NCI-H446 treated with DMSO at 0.1 percent for 48 hours (cell line): ENCODE measurements around the gene FAP.

Experiments
- DNase-seq: peaks from one replicate; lab custom pipeline; 2025; lab: John Stamatoyannopoulos, UW

FAP gene, protein sequence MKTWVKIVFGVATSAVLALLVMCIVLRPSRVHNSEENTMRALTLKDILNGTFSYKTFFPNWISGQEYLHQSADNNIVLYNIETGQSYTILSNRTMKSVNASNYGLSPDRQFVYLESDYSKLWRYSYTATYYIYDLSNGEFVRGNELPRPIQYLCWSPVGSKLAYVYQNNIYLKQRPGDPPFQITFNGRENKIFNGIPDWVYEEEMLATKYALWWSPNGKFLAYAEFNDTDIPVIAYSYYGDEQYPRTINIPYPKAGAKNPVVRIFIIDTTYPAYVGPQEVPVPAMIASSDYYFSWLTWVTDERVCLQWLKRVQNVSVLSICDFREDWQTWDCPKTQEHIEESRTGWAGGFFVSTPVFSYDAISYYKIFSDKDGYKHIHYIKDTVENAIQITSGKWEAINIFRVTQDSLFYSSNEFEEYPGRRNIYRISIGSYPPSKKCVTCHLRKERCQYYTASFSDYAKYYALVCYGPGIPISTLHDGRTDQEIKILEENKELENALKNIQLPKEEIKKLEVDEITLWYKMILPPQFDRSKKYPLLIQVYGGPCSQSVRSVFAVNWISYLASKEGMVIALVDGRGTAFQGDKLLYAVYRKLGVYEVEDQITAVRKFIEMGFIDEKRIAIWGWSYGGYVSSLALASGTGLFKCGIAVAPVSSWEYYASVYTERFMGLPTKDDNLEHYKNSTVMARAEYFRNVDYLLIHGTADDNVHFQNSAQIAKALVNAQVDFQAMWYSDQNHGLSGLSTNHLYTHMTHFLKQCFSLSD

DNA sequence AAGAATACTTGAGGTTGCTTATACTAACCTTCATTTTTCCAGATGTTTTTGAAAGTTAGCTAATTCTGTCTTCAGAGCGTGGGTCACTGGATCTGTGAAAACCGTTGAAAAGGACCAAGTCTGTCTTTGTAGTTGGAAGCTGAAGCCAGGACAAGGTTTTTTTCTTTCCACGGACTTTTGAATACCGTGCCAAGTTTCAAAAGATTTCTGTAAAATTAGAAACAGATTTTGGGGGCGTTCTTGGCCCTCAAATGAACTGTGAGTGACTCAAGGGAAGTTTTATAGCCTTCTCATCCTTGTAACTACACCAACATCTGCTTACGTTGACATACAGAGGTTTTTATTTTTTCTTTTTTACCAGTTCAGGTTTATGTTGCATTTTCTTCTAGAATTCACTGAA, at the start of gene FAP:
Gene FAP (minus strand): TSS at position 152 of the 400 bp plus-strand sequence. CDS start 118 bp downstream, at position 34.
- peak; percentile 52 for DNase-seq

DNA sequence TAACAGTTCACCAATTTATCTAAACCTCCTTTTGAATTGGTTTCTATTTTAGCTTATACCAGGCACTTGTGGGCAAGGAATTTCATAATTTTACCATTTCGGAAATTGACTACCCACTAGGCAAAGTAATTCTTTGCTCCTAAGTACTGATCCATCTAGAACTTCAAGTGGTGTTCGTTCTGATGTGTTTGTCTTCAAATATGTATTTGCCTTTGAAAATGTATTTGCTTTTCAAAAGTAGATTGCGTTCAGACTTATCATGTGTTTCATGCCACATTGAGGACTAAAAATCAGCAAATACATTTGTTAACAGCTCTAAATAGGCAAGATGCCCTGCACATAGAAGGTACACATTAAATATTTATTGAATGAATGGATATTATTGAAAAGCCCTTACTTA, 48.5 kb upstream of the FAP start:
- no peak for DNase-seq

DNA sequence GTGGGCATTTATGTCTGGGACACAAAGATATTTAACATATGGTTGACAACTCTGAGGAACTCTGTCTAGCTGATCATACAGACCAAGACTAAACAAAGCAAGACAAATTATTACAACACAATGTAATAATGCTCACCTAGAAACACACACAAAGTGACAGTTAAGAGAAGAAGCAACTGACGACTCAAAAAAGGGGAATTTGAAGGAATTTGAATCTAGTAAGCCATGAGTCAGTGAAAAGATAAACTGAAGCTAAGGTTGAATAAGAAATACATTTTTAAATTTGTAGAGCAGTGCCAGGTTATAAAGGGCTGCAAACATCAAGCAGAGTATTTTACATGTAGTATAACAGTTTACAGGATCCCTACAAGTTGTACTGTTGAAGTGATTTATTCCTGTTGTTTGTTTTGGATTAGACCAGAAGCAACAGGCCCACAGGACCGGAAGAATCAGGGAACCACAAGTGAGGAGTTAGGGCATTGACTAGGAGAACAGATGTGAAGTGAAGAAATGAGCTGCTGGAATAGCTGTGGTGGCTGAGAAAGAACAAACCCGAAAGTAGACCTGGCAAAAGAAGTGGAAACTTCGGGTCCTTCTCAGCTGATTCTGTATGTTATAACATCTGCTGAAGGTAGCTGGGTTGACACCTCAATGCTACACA, 39.6 kb upstream of the FAP start:
- DNase-seq: no peak

DNA sequence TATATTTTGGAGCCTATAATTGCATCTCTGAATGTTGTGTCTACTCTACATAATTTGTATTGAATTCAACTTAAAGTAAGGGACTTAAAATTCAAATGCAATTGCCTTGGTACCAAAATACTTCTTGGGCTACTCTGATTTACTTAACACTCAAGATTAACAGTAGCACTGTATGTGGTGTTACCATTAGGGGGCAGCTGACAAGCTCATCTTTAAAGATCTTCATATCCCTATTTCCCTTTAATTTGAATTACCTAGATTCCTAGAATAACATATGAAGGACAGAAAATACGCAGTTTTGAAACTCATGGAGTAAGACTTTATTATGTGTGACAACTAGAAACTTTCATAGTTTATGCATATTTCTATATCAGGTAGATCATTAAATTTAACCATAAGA, 37.4 kb upstream of the FAP start:
- DNase-seq: no peak

DNA sequence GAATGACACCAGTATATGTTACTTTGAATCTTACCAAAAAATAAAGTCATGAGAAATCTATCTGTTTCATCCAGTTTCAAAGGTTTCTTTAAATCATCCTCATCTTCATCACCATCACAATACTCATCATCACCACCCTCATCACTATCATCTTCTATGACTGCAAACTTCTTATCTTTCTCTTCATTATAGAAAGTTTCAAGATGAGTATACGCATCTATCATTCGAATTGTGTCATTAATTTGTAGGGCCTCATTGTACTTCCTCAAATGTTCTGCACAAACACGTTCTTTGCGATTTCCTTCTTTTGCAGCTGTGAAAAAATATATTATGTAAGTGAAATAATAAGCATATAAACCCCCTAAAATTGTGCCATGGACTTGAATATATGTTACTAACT, 34.1 kb upstream of the FAP start:
- no peak for DNase-seq

DNA sequence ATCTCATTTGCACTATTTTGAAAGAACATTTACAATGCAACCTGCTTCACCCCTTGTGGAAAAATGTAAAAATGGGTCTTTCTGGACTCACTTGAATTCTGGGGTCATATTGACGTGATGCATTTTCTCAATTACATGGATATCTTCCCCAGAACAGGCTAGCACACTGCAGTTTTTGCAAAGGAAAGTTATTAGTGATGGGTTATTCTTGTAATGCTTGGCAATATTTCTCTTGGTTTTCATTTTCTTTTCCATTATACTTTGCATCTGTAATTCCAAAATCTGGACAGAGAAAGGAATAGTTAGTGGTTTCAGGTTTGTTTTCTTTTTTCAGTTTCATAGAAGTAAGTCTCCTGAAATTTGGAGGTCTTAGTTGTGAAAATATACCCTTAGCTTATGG, 24.8 kb upstream of the FAP start:
- DNase-seq: no peak

DNA sequence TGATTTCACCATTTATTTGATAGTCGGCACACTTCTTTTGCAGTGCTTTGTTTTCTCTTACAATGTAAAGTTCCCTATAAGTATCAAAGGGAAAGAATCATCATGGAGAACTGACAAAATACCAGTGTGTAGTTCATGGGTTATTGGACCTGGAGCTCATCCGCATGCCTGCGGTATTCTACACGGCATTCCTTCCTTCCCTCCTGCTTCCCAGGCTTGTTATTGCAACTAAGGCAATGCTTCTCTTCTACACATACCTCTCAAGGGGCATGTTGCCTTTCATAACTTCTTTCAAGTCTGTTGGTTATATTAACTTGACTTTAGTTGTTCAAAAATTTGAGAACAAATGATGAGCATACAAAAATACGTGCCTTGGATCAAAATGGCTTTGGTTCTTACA, 24.3 kb upstream of the FAP start:
- no peak for DNase-seq

DNA sequence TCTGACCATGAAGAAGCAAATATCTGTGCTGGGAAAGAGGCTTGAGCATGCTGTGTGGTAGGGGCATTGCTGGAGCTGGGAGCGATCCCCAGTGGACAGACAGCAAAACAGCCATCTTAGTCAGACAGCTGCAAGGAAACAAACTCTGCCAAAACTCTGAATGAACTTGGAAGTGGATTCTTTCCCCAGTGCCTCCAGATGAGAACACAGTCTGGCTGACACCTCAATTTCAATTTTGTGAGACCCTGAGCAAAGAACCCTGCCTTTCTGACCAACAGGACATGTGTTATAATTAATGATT, 23.2 kb upstream of the FAP start:
- DNase-seq: no peak

DNA sequence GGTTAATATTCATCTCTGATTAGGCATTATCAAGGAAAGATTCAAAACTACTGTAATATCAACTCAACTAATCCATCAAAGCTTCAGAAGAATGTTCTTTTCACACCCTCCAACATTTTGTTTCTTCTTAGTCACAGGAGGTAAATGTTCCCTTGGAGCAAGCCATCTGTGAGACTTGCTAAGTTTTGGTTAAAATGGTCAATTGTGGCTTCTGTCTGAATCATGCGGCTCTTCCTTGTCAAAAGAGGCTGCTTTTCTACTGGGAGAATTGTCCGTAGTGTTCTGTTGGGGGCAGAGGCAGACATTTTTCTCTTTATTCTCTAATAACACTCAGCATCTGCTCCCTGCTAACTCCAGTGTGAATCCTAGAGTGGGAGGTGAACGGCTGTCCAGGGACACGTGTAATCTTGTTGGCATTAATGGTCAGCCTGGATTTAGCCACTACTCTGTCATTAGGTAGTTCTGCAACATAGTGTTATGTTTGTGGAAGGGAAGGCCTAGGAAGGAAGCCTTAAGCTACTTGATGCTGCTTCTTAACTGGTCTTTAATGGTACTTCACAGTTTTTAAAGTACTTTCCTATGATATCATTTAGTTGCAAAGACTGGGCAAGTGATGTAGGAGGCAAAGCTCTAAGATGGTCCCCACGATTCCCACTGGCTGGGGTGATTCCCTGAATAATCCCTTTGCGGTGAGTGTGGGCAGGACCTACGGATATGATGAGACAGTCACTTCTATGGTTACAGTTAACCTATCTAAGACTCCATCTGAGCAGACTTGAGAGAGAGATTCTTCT, 22.6 kb upstream of the FAP start:
- no peak for DNase-seq

DNA sequence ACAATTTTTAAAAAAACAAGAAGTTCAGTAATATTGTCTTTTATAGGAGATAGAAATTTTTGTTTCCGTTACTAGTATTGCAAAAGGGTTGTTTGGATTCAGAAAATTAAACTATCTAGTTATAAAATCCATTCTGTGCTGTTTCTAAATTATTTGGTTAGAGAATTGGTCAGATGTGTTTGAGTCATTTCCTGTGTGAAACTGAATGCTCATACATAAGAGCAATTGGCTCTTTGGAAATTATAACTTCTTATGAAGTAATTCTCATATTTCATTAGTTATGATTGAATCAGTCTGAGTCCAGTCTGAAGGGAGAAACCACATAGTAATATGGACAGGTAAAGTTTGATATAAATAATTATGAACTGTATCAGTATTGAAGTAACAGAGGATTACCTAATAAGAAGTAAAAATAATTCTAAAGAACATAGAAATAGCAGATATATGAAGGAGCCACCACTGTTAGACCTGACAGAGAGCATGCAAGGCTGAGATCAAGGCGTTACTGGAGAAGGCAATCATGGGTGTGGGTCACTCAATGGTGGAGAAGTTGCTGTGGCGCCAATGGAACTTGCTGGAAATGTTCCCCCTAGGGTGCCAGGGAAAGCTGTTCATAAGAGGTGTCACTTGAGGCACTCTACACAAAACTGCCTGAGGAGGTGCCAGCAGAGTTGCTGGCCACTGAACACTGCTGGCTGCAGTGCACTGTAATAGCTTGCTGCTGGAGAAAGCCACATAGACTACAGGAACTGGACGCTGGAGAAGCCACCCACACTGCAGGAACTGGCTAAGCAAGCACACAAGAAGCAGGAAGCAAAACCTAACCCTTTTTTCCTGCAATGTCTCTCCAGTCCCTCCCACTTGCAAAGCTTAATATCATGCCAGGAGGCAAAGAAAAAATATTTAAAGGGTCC, 18.0 kb upstream of the FAP start:
- DNase-seq: no peak

DNA sequence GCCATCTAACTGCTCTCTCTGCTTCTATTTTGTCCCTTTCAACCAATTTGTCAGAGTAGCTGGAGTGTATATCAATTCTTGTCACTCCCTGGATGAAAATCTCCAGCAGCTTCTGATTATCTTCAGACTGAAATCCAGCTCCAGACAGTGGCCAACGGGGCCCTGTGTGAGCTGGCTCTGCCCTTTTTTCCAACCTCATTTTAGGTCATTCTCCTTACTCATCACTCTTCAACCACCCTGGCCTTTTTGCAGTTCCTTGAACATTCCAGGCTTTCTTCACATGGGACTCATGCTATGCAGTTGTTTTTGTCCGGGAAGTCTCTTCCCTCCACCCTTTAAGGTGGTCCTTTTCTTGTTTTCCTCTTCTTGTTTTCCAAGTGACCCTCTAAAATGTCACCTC, 15.4 kb upstream of the FAP start:
- no peak for DNase-seq

DNA sequence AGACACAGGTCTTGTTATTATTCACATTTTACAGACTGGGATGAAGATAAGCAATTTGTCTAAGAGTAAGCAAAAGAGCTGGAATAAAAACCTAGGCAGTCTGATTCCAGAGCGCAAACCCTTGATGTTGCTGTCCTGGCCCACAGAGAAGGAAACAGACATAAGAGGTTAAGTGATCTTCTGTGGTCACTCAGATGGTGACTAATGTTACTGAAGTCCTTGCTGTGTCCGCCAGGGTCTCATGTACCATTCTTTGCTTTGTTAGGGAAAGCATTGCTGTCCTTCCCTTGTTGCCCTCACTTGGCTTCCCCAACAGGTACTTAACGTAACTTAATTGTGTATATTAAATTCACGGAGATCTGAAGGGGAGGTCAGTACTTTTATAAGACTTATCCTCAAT, 14.9 kb upstream of the FAP start:
- DNase-seq: no peak

DNA sequence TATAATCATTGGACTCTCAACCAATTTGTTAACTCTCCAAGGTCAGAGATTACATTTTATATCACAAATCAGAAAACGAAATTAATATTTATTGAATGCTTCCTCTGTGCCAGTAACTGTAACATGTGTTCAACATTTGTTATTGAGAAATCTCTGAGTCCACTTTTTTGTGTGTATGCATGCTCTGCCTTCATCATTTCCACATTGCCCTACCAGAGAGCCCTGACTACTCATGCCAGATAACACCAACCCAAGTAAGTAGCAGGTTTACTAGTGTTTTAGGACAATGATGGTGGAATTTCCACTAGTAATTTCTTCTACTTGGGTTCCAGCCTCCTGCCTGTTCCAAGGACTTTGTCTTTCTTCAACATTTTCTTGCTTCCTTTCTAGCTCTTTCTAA, 14.2 kb upstream of the FAP start:
- DNase-seq: no peak

DNA sequence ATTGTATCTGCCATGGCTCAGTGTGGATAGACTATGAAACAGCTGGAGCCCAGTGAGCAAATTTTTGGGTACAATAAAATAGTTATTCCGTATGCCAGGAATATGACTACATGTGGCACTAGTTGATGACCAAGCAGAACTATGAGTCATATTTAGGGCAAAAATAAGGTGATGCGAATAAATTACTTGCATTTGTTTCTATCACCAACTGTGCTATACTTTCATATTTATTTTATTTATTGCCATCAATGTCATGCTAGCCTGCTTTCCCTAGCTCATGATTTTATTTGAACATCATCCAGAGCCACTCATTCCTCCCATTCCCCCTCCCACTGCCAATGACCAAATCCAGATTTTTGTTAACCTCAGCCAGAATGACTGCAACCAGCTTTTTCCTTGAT, 13.3 kb upstream of the FAP start:
- DNase-seq: no peak

DNA sequence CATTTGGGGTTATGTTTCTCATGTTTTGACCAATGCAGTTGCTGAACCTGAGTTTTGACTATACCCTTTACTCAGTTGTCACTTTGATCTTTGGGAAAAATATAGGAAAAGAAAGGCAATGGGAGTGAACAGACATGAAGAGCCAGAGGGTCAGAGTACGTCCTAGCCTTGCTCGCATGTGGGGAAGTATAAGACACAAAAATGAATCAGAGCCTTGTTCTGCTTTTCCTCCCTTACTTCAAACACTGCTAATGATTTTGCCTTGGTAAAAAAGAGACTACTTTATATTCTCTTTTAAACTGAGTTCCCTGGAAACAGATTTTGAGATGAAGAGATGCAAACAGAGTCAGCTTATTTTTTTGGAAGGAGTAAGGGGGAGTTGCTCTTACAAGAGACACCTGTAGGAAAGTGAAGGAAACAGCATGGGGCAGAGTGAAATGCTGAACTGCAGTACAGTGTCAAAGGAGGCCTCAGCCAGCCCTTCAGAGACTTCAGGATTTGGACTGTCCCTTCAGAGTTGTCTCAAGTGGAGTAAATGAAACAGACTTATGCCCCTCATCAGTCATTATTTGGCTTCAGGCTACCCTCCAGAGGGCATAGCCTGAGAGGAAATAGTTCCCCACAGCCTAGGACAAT, 11.1 kb upstream of the FAP start:
- no peak for DNase-seq

DNA sequence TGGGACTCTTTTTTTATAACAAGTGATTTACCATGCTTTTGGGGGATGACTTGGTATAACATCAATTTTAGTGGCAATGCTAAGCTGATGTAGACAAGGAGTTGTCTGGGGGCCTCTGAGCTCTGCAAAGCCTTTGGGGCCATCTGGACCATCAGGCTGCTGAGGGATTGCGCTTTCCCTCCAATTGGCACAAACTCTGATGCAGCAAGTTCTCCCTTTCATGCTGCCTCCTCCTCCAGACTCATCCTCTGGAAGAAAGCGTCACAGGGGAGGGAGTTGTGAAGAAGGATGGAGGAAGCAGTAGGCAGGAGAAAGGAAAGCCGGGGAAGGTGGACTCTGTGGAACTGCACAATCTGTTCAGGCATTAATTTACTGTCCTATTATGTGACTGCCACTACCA, 10.2 kb upstream of the FAP start:
- DNase-seq: no peak

DNA sequence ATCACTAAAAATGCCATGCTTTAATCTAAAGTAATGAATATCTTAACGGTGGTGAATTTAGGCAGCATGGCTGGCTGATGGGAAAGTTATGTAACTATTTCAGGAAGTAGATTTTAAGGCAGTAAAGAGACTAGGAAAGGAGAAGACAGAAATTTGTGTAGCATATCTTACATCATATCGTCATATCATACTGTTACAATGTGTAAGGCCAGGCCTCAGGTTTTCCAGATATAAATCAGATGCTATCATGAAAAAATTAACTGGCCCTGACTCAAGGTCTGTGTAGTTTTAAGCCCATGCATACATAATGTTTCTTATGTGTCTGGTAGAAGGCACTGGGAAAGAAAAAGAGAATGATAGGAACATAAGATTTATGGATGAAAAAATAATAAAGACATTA, 8.9 kb upstream of the FAP start:
- DNase-seq: no peak

DNA sequence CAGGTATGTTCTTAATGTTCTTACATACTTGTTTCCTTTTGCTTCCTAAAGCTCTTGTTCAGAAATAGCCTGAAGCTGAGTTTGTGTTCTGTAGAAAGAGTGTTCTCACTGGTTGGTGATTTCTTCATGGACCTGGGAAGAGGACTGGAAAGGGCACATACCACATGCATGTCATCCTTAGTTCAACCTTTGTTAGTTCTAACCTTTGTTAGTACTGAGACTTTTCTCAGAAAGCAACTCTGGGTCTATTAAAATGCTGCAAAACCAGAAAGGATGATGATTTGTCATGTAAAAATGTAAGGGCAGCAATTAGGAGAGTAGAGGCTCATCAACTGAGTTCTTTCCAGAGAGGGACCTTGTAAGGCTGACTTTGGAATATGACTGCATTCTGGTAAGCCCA, 2.5 kb upstream of the FAP start:
- DNase-seq: no peak

DNA sequence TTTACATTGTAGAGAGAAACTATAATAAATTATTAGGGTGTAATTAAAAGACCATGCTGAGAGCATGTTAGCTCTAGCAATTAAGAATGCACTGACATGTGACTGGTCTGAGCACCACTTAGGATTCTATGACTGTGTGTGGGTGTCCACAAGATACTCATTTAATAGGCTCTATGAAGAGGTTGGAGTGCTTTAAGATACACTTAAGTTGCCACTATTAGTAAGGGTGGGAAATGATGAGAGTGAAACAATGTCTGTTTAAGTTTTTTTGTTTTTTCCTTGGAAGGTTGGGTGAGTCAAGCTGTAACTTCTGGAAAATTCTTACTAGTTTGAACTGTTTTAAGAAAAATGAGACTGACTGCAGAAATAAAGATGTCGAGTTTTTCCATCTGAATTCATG, 1.8 kb upstream of the FAP start:
- no peak for DNase-seq

DNA sequence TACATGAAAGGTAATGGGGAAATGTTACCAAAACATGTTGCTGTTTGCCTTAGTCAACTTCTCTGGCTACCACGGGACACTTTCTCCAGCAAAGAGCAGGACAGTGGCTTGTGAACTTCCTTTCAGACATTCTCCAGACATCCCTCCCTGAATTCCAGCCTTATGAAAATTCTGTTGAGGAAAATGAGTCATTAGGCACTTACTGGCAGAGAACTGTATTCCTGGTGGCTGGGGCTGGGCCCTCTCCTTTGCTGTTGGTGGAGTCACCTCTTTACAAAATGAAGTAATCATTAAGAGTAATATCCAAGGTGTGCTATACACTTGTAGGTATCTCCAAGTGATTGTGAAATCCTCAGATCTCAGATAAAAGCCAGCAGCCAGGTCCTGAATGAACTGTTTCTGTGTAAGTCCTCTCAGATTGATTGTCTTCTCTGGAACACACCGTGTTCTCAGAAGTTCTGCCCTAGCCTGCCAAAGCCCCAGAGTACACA, 1.3 kb upstream of the FAP start:
- no peak for DNase-seq

DNA sequence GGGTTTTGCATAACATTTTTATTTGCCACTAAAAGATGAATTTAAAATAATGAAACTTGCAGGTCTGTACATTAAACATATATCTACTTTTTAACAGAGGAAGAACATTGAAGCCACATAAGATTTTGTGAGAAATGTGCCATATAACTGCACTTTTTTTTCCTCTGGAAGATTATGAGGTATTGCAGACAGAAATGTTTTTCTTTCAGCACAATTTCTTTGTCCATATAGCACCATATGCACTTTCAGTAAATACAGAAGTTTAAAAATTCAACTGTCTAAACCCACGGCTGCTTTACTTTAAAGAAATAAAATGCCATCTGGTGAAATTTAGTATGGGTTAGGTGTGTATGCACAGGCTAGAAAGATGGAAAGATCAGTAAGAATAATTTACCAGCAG, 470 bp upstream of the FAP start:
- no peak for DNase-seq
